ENCODE measurements around the gene ALDH3B2. TPM values are rescaled to one million over a fixed set of nuclear protein-coding genes. Genes with fewer than 3 reads are reported as not detected.
"Not testable (repeated sequence)": the region's sequence is repeated elsewhere in the genome, so short reads cannot be mapped to it uniquely, and the experiment has no call there.

ALDH3B2 gene
- total RNA-seq, 1 donor from 2014 or later: 0.67 TPM

DNA sequence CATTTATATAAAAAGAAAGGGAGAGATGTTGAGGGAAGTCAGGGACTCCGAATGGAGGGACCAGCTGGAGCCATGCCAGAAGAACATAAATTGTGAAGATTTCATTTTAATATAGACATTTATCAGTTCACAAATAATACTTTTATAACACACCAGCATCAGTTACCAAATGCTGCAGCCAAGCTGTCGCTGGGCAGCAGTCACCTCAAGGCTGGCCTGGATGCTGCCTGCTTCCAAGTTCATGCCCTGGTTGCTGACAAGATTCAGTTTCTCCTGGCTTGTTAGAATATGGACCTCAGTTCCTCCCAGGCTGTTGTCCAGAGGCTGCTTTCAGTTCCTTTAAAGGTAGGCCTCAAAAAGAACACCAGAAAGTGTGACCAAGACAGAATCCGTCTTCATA is 30.8 kb upstream of the ALDH3B2 start:
- Mint-ChIP-seq H3K4me3 (ENCODE audit: low read depth) (no peak overlapping the region), H3K27ac (no peak overlapping the region), H3K9me3 (ENCODE audit: low read depth) (peaks cover 3% of the 10 kb centered on the region), H3K36me3 (ENCODE audit: insufficient read depth) (no peaks in the 10 kb centered on the region), H3K4me1 (ENCODE audit: low read depth) (peaks cover 2% of the 10 kb centered on the region), H3K27me3 (peaks cover 26% of the 10 kb centered on the region)
- DNase-seq (ENCODE audit: low spot score, unreplicated experiment): no peak
- TF ChIP-seq, protein P1, sequence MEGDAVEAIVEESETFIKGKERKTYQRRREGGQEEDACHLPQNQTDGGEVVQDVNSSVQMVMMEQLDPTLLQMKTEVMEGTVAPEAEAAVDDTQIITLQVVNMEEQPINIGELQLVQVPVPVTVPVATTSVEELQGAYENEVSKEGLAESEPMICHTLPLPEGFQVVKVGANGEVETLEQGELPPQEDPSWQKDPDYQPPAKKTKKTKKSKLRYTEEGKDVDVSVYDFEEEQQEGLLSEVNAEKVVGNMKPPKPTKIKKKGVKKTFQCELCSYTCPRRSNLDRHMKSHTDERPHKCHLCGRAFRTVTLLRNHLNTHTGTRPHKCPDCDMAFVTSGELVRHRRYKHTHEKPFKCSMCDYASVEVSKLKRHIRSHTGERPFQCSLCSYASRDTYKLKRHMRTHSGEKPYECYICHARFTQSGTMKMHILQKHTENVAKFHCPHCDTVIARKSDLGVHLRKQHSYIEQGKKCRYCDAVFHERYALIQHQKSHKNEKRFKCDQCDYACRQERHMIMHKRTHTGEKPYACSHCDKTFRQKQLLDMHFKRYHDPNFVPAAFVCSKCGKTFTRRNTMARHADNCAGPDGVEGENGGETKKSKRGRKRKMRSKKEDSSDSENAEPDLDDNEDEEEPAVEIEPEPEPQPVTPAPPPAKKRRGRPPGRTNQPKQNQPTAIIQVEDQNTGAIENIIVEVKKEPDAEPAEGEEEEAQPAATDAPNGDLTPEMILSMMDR (IDR thresholded peaks at IDR 0.05; ENCODE audit: unreplicated experiment): no peak

DNA sequence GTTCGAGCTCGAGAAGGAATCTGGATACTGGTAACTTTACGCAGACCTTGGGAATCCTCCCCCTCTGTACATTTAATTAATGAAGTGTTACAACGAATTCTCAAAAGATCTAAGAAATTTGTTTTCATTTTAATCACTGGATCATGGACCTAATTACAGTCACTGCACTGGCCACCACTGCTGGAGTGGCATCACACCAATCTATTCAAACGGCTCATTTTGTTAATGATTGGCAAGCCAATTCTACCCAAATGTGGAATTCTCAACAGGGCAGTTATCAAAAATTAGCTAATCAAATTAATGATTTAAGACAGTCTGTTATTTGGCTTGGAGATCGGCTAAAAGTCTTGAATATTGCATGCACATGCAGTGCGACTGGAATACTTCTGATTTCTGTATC is 30.1 kb upstream of the ALDH3B2 start:
- H3K9me3 Mint-ChIP-seq (ENCODE audit: low read depth): peaks cover 3% of the 10 kb centered on the region
- H3K4me1 Mint-ChIP-seq (ENCODE audit: low read depth): peaks cover 2% of the 10 kb centered on the region
- H3K36me3 Mint-ChIP-seq (ENCODE audit: insufficient read depth): no peaks in the 10 kb centered on the region
- no peak overlapping the region for H3K27ac Mint-ChIP-seq
- H3K27me3 Mint-ChIP-seq: peaks cover 22% of the 10 kb centered on the region
- DNase-seq (ENCODE audit: low spot score, unreplicated experiment): no peak
- TF ChIP-seq, protein P1 (IDR thresholded peaks at IDR 0.05; ENCODE audit: unreplicated experiment): no peak
- H3K4me3 Mint-ChIP-seq (ENCODE audit: low read depth): no peak overlapping the region

DNA sequence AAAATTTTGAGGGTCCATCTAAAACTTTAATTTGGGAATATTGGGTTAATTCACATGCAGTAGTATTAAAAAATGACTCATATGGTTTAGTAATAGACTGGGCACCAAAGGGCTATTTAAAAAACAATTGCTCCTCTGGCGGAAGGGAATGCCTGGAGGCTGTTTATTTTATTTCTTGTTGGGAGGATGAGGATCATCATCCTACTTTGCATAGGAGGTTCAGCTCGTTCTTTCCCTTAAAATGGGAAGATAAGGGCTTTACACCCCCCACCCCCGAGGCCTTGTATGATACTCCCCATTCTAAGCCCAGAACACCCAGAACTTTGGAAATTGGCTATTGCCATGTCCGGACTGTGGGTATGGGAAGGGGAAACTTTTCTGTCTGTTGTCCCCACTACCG is 29.3 kb upstream of the ALDH3B2 start:
- not testable (repeated sequence) for H3K4me3 Mint-ChIP-seq (ENCODE audit: low read depth); H3K36me3 Mint-ChIP-seq (ENCODE audit: insufficient read depth); H3K4me1 Mint-ChIP-seq (ENCODE audit: low read depth); H3K27ac Mint-ChIP-seq; DNase-seq (ENCODE audit: low spot score, unreplicated experiment); H3K9me3 Mint-ChIP-seq (ENCODE audit: low read depth)
- peaks cover 17% of the 10 kb centered on the region for H3K27me3 Mint-ChIP-seq

DNA sequence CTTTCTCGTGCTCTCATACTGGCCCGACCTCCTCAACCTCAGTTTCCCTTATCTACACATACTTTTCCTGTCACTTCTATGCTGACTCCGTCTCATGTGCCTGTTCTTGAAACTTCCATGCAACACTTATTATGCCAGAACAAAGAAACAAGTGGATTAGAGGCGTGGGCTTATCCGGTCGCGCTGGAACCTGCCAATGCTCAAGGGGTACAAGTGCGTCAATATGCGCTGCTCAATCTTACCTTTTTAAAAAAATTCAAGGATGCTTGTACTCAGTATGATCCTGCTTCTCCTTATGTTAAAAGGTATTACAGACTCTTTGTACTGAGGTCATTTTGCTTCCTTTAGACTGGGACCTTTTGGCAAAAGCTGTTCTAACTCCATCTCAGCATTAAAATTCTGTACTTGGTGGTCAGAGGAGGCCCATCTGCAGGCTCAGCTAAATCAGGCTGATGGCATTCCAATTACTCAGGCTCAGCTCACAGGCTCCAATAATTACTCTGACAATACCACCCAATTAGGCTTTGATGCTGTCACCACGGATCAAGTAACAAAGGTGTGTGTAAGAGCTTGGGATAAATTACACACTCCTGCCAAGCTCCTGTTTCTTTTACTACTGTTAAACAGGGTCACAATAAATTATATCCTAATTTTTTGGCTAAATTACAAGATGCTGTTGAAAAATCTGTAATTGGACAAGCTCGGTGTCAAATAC is 26.3 kb upstream of the ALDH3B2 start:
- TF ChIP-seq, protein P1 (IDR thresholded peaks at IDR 0.05; ENCODE audit: unreplicated experiment): no peak
- peaks cover 9% of the 10 kb centered on the region for H3K9me3 Mint-ChIP-seq (ENCODE audit: low read depth)
- no peak overlapping the region for H3K27ac Mint-ChIP-seq
- peaks cover 2% of the 10 kb centered on the region for H3K4me1 Mint-ChIP-seq (ENCODE audit: low read depth)
- no peak overlapping the region for H3K4me3 Mint-ChIP-seq (ENCODE audit: low read depth)
- H3K36me3 Mint-ChIP-seq (ENCODE audit: insufficient read depth): peaks cover 3% of the 10 kb centered on the region
- DNase-seq (ENCODE audit: low spot score, unreplicated experiment): no peak
- H3K27me3 Mint-ChIP-seq: peaks cover 17% of the 10 kb centered on the region

DNA sequence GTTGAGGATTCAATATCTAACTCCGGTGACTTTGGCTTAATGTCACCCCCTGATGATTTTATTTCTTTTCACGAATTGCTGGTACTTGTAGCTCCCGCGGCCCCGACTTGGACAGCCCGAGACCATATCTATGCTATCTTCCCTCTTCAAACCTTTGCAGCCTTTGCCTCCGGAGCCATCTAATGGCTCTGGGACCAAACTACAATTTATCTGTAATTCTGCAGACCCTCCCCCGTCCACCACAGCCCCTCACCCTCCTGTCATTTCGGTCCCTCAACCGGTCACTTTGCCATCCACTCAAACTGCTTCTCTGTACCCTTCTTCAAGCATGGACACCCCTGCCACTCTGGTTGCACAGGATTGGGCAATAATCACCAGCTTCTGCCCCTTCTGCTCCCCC is 25.7 kb upstream of the ALDH3B2 start:
- TF ChIP-seq, protein P1 (IDR thresholded peaks at IDR 0.05; ENCODE audit: unreplicated experiment): no peak
- Mint-ChIP-seq H3K4me3 (ENCODE audit: low read depth) (no peak overlapping the region), H3K4me1 (ENCODE audit: low read depth) (peaks cover 2% of the 10 kb centered on the region), H3K9me3 (ENCODE audit: low read depth) (peaks cover 13% of the 10 kb centered on the region), H3K27ac (no peak overlapping the region), H3K36me3 (ENCODE audit: insufficient read depth) (peaks cover 3% of the 10 kb centered on the region), H3K27me3 (peaks cover 19% of the 10 kb centered on the region)
- no peak for DNase-seq (ENCODE audit: low spot score, unreplicated experiment)

DNA sequence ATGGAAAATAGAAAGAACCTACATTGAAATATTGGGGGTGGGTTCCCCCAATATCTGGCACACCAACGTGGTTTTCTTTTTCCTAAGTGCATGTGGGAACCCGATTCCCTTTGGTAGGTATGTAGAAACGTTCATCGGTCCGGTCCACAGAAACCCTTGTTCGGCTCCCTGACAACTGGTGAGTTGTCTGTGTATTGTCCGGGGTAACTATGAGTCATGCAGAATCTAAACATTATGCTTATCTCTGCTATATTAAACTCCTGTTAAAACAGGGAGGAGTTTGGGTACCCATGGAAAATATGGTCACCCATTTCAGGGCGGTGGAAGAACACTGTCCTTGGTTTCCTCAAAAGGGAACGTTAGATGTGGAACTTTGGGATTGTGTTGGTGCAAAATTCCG is 25.1 kb upstream of the ALDH3B2 start:
- TF ChIP-seq, protein P1 (IDR thresholded peaks at IDR 0.05; ENCODE audit: unreplicated experiment): no peak
- Mint-ChIP-seq H3K4me3 (ENCODE audit: low read depth) (no peak overlapping the region), H3K4me1 (ENCODE audit: low read depth) (peaks cover 2% of the 10 kb centered on the region), H3K27ac (no peak overlapping the region), H3K36me3 (ENCODE audit: insufficient read depth) (peaks cover 3% of the 10 kb centered on the region), H3K27me3 (peaks cover 13% of the 10 kb centered on the region), H3K9me3 (ENCODE audit: low read depth) (peaks cover 13% of the 10 kb centered on the region)
- DNase-seq (ENCODE audit: low spot score, unreplicated experiment): no peak

Measured in progenitor cell of endocrine pancreas (in vitro differentiated cells).